ENCODE data around the gene ZNF280B.

- no peak for TF ChIP-seq CTCF (IDR thresholded peaks at IDR 0.05; ENCODE audit: borderline replicate concordance, extremely low read depth, low read length, poor library complexity, severe bottlenecking)
- TF ChIP-seq EZH2 (IDR thresholded peaks at IDR 0.05; ENCODE audit: borderline replicate concordance, low read depth, low read length, severe bottlenecking), result no peak
These were observed 29.9 kb upstream of the ZNF280B start for GRCh38 chr22:22538226-22538989.

All from DND-41 (cell line).